ENCODE results near the gene ST6GALNAC2.

- TF ChIP-seq CTCF (IDR thresholded peaks at IDR 0.05) (no peak), POLR2A (IDR thresholded peaks at IDR 0.05) (no peak)
Measured at GRCh38 chr17:76577876-76578275, 7.8 kb downstream of the ST6GALNAC2 start.
